ENCODE results near the gene CDK5RAP3. TPM values are rescaled to one million over a fixed set of nuclear protein-coding genes. Genes with fewer than 3 reads are reported as not detected.
"Not testable (repeated sequence)": the region's sequence is repeated elsewhere in the genome, so short reads cannot be mapped to it uniquely, and the experiment has no call there.

The CDK5RAP3 gene
- total RNA-seq, 1 experiment from 2014 or later, result 128 TPM

DNA sequence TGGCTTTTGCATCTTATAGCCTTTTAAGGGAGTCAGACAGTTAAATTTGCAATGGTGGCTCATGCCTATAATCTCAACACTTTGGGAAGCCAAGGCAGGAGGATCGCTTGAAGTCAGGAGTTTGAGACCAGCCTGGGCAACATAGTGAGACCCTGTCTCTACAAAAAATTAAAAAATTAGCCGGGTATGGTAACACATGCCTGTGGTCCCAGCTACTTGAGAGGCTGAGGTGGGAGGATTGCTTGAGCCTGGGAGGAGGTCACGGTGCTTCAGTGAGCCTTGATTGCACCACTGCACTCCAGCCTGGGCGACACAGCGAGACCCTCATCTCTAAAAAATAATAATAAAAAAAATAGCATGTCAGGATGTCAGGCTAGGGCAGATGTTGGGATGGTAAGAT lies 30.7 kb downstream of the CDK5RAP3 start:
- POLR2A ChIA-PET; H3K4me3 Mint-ChIP-seq; H3K27ac Mint-ChIP-seq; ATAC-seq; H3K9me3 Mint-ChIP-seq; DNase-seq (ENCODE audit: low spot score); H3K27me3 Mint-ChIP-seq (ENCODE audit: low read depth); H3K36me3 Mint-ChIP-seq: not testable (repeated sequence)
- H3K4me1 Mint-ChIP-seq, result peaks cover 47% of the 10 kb centered on the region
- CTCF ChIA-PET, result interaction anchor here (1.0 to 2.5 kb wide), 6 partner anchors 8 to 31 kb away, joined by 3 to 24 read pairs (median 3); partner anchors contain the start of gene CDK5RAP3
- TF ChIP-seq ZNF121 (CRISPR knock-in tag; IDR thresholded peaks at IDR 0.05), result peak; percentile 94

DNA sequence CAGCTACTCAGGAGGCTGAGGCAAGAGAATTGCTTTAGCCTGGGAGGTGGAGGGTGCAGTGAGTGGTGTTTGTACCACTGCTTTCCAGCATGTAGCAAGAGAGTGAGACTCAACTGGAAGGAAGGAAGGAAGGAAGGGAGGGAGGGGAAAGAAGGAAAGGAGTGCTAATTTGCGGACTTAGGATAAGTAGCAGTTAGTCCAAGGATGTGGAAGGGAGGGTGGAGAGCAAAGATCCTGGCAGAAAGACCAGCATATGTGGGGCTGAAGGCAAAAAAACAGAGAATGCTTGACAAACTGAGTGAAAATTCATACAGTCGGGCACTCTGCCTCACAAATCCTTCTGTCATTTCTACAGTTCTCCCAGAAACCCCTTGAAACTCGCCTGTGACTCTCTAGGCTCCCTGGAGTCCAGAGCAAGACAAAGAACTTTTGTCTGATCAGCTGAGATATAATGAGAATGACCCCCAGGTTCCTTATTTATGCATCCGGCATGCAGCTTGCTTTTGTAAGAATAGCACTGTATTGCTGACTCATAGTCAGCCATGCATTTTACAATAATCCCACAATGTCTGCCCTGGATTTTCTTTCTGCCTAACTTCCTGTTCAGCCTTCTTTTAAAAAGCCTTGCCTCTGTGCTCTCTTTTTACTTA lies 31.5 kb downstream of the CDK5RAP3 start:
- no peaks in the 10 kb centered on the region for H3K9me3 Mint-ChIP-seq
- H3K27me3 Mint-ChIP-seq (ENCODE audit: low read depth), result no peaks in the 10 kb centered on the region; the same call in 1 of the 2 replicates
- ATAC-seq (no peak), DNase-seq (ENCODE audit: low spot score) (no peak)
- H3K36me3 Mint-ChIP-seq, result no peaks in the 10 kb centered on the region
- POLR2A ChIA-PET, result interaction anchor here (1.3 kb wide), 1 partner anchor 46 kb away, joined by 4 read pairs; the partner anchor contains the start of gene NFE2L1
- TF ChIP-seq FOXP1 (CRISPR knock-in tag; IDR thresholded peaks at IDR 0.05; ENCODE audit: borderline replicate concordance) (no peak), ZNF263 (CRISPR knock-in tag; IDR thresholded peaks at IDR 0.05; ENCODE audit: low read depth) (no peak), RELA (CRISPR knock-in tag; IDR thresholded peaks at IDR 0.05; ENCODE audit: borderline replicate concordance) (no peak), CREB1 (CRISPR knock-in tag; IDR thresholded peaks at IDR 0.05) (no peak), NR3C1 (CRISPR knock-in tag; conservative IDR thresholded peaks at IDR 0.05; ENCODE audit: low read depth) (no peak), ETV6 (CRISPR knock-in tag; IDR thresholded peaks at IDR 0.05) (0 out of 2 replicates have a peak, but pooled peaks have one; percentile 8), GABPB1 (CRISPR knock-in tag; IDR thresholded peaks at IDR 0.05) (no peak), ZNF396 (CRISPR knock-in tag; IDR thresholded peaks at IDR 0.05; ENCODE audit: borderline replicate concordance) (no peak), NFE2L1 (CRISPR knock-in tag; IDR thresholded peaks at IDR 0.05) (0 out of 2 replicates have a peak, but pooled peaks have one; percentile 49), JAZF1 (CRISPR knock-in tag; IDR thresholded peaks at IDR 0.05) (no peak)
- TF ChIP-seq, protein P1, sequence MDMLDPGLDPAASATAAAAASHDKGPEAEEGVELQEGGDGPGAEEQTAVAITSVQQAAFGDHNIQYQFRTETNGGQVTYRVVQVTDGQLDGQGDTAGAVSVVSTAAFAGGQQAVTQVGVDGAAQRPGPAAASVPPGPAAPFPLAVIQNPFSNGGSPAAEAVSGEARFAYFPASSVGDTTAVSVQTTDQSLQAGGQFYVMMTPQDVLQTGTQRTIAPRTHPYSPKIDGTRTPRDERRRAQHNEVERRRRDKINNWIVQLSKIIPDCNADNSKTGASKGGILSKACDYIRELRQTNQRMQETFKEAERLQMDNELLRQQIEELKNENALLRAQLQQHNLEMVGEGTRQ (CRISPR knock-in tag; IDR thresholded peaks at IDR 0.05), result no peak
- TF ChIP-seq, protein P2, sequence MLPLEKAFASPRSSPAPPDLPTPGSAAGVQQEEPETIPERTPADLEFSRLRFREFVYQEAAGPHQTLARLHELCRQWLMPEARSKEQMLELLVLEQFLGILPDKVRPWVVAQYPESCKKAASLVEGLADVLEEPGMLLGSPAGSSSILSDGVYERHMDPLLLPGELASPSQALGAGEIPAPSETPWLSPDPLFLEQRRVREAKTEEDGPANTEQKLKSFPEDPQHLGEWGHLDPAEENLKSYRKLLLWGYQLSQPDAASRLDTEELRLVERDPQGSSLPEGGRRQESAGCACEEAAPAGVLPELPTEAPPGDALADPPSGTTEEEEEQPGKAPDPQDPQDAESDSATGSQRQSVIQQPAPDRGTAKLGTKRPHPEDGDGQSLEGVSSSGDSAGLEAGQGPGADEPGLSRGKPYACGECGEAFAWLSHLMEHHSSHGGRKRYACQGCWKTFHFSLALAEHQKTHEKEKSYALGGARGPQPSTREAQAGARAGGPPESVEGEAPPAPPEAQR (CRISPR knock-in tag; IDR thresholded peaks at IDR 0.05), result no peak
- TF ChIP-seq, protein P3, sequence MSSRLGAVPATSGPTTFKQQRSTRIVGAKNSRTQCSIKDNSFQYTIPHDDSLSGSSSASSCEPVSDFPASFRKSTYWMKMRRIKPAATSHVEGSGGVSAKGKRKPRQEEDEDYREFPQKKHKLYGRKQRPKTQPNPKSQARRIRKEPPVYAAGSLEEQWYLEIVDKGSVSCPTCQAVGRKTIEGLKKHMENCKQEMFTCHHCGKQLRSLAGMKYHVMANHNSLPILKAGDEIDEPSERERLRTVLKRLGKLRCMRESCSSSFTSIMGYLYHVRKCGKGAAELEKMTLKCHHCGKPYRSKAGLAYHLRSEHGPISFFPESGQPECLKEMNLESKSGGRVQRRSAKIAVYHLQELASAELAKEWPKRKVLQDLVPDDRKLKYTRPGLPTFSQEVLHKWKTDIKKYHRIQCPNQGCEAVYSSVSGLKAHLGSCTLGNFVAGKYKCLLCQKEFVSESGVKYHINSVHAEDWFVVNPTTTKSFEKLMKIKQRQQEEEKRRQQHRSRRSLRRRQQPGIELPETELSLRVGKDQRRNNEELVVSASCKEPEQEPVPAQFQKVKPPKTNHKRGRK (CRISPR knock-in tag; IDR thresholded peaks at IDR 0.05; ENCODE audit: borderline replicate concordance), result no peak
- TF ChIP-seq, protein P4, sequence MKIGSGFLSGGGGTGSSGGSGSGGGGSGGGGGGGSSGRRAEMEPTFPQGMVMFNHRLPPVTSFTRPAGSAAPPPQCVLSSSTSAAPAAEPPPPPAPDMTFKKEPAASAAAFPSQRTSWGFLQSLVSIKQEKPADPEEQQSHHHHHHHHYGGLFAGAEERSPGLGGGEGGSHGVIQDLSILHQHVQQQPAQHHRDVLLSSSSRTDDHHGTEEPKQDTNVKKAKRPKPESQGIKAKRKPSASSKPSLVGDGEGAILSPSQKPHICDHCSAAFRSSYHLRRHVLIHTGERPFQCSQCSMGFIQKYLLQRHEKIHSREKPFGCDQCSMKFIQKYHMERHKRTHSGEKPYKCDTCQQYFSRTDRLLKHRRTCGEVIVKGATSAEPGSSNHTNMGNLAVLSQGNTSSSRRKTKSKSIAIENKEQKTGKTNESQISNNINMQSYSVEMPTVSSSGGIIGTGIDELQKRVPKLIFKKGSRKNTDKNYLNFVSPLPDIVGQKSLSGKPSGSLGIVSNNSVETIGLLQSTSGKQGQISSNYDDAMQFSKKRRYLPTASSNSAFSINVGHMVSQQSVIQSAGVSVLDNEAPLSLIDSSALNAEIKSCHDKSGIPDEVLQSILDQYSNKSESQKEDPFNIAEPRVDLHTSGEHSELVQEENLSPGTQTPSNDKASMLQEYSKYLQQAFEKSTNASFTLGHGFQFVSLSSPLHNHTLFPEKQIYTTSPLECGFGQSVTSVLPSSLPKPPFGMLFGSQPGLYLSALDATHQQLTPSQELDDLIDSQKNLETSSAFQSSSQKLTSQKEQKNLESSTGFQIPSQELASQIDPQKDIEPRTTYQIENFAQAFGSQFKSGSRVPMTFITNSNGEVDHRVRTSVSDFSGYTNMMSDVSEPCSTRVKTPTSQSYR (CRISPR knock-in tag; IDR thresholded peaks at IDR 0.05), result no peak
- TF ChIP-seq, protein P5, sequence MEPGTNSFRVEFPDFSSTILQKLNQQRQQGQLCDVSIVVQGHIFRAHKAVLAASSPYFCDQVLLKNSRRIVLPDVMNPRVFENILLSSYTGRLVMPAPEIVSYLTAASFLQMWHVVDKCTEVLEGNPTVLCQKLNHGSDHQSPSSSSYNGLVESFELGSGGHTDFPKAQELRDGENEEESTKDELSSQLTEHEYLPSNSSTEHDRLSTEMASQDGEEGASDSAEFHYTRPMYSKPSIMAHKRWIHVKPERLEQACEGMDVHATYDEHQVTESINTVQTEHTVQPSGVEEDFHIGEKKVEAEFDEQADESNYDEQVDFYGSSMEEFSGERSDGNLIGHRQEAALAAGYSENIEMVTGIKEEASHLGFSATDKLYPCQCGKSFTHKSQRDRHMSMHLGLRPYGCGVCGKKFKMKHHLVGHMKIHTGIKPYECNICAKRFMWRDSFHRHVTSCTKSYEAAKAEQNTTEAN (CRISPR knock-in tag; IDR thresholded peaks at IDR 0.05), result no peak
- peak overlapping the region; percentile 21 for H3K4me3 Mint-ChIP-seq
- H3K27ac Mint-ChIP-seq, result peak overlapping the region; percentile 75
- peaks cover 52% of the 10 kb centered on the region for H3K4me1 Mint-ChIP-seq
- CTCF ChIA-PET, result interaction anchor here (0.9 to 5.1 kb wide), 10 partner anchors 9 to 155 kb away, joined by 3 to 33 read pairs (median 4); partner anchors contain the start of genes CDK5RAP3 and PNPO

All from WTC11 (cell line).